ENCODE measurements around the gene TAF3. TPM values are rescaled to one million over a fixed set of nuclear protein-coding genes. Genes with fewer than 3 reads are reported as not detected.

Gene TAF3
- total RNA-seq, 1 donor from 2014 or later = 4.6 TPM

GRCh38 chr10:7932301-7933036, 114.2 kb downstream of the TAF3 start:
- DNase-seq (ENCODE audit: low spot score) = peak; percentile 9

- DNase-seq (ENCODE audit: low spot score) = no peak
Measured at GRCh38 chr10:7933262-7933661, 115.0 kb downstream of the TAF3 start.

GRCh38 chr10:7933757-7934156, 115.5 kb downstream of the TAF3 start:
- no peak for DNase-seq (ENCODE audit: low spot score)

- no peak for DNase-seq (ENCODE audit: low spot score)
Measured at GRCh38 chr10:7937315-7937945, 119.1 kb downstream of the TAF3 start.

GRCh38 chr10:7941576-7941975, 123.3 kb downstream of the TAF3 start:
- no peak for DNase-seq (ENCODE audit: low spot score)

- peak; percentile 75 for DNase-seq (ENCODE audit: low spot score)
Measured at GRCh38 chr10:7942316-7942715, 124.0 kb downstream of the TAF3 start.

- DNase-seq (ENCODE audit: low spot score) = no peak
Measured at GRCh38 chr10:7942859-7943258, 124.6 kb downstream of the TAF3 start.

- DNase-seq (ENCODE audit: low spot score) = no peak
Measured at GRCh38 chr10:7944215-7944480, 125.8 kb downstream of the TAF3 start.

- DNase-seq (ENCODE audit: low spot score) = no peak
Measured at GRCh38 chr10:7944537-7944936, 126.2 kb downstream of the TAF3 start.

- DNase-seq (ENCODE audit: low spot score) = no peak
Measured at GRCh38 chr10:7945034-7945433, 126.7 kb downstream of the TAF3 start.

GRCh38 chr10:7945469-7946187, 127.3 kb downstream of the TAF3 start:
- no peak for DNase-seq (ENCODE audit: low spot score)

GRCh38 chr10:7948371-7949000, 130.2 kb downstream of the TAF3 start:
- no peak for DNase-seq (ENCODE audit: low spot score)

GRCh38 chr10:7950981-7951847, 132.9 kb downstream of the TAF3 start:
- DNase-seq (ENCODE audit: low spot score) = no peak

GRCh38 chr10:7952266-7952665, 134.0 kb downstream of the TAF3 start:
- no peak for DNase-seq (ENCODE audit: low spot score)

GRCh38 chr10:7953447-7953846, 135.1 kb downstream of the TAF3 start:
- no peak for DNase-seq (ENCODE audit: low spot score)

- peak; percentile 9 for DNase-seq (ENCODE audit: low spot score)
Measured at GRCh38 chr10:7955446-7955845, 137.1 kb downstream of the TAF3 start.

- peak; percentile 44 for DNase-seq (ENCODE audit: low spot score)
Measured at GRCh38 chr10:7956508-7956907, 138.2 kb downstream of the TAF3 start.

GRCh38 chr10:7957591-7957990, 139.3 kb downstream of the TAF3 start:
- DNase-seq (ENCODE audit: low spot score) = no peak

- DNase-seq (ENCODE audit: low spot score) = no peak
Measured at GRCh38 chr10:7958442-7958841, 140.1 kb downstream of the TAF3 start.

GRCh38 chr10:7960108-7960507, 141.8 kb downstream of the TAF3 start:
- no peak for DNase-seq (ENCODE audit: low spot score)

GRCh38 chr10:7962592-7962991, 144.3 kb downstream of the TAF3 start:
- DNase-seq (ENCODE audit: low spot score) = no peak

GRCh38 chr10:7965457-7965856, 147.2 kb downstream of the TAF3 start:
- no peak for DNase-seq (ENCODE audit: low spot score)
